ENCODE measurements around the gene NLRP14. TPM values are rescaled to one million over a fixed set of nuclear protein-coding genes. Genes with fewer than 3 reads are reported as not detected.

The NLRP14 gene
- total RNA-seq, 1 donor from 2014 or later = 0.51 TPM

- H3K4me3 Mint-ChIP-seq = no peak overlapping the region
- peaks cover 6% of the 10 kb centered on the region for H3K4me1 Mint-ChIP-seq
- H3K9me3 Mint-ChIP-seq = peaks cover 7% of the 10 kb centered on the region
- TF ChIP-seq CTCF (conservative IDR thresholded peaks at IDR 0.05) = no peak
- H3K36me3 Mint-ChIP-seq (ENCODE audit: low read depth) = no peaks in the 10 kb centered on the region
- no peak for DNase-seq (ENCODE audit: low read depth, low spot score)
- H3K27ac Mint-ChIP-seq (ENCODE audit: unreplicated experiment) = no peak overlapping the region
- peaks cover 3% of the 10 kb centered on the region for H3K27me3 Mint-ChIP-seq (ENCODE audit: low read depth)
Measured at GRCh38 chr11:7077101-7077500, 56.8 kb downstream of the NLRP14 start.

GRCh38 chr11:7079545-7080135, 59.4 kb downstream of the NLRP14 start:
- H3K4me3 Mint-ChIP-seq = no peak overlapping the region
- H3K27ac Mint-ChIP-seq (ENCODE audit: unreplicated experiment) = no peak overlapping the region
- no peaks in the 10 kb centered on the region for H3K4me1 Mint-ChIP-seq
- H3K36me3 Mint-ChIP-seq (ENCODE audit: low read depth) = no peaks in the 10 kb centered on the region
- no peak for DNase-seq (ENCODE audit: low read depth, low spot score)
- H3K27me3 Mint-ChIP-seq (ENCODE audit: low read depth) = peaks cover 3% of the 10 kb centered on the region
- peaks cover 7% of the 10 kb centered on the region for H3K9me3 Mint-ChIP-seq
- no peak for TF ChIP-seq CTCF (conservative IDR thresholded peaks at IDR 0.05)

- Mint-ChIP-seq H3K27me3 (ENCODE audit: low read depth) (no peaks in the 10 kb centered on the region), H3K4me3 (no peak overlapping the region), H3K27ac (ENCODE audit: unreplicated experiment) (no peak overlapping the region), H3K4me1 (no peaks in the 10 kb centered on the region), H3K9me3 (peaks cover 7% of the 10 kb centered on the region), H3K36me3 (ENCODE audit: low read depth) (no peaks in the 10 kb centered on the region)
- DNase-seq (ENCODE audit: low read depth, low spot score) = no peak
- no peak for TF ChIP-seq CTCF (conservative IDR thresholded peaks at IDR 0.05)
Measured at GRCh38 chr11:7080900-7081299, 60.6 kb downstream of the NLRP14 start.

- Mint-ChIP-seq H3K9me3 (peaks cover 7% of the 10 kb centered on the region), H3K4me1 (no peaks in the 10 kb centered on the region), H3K27ac (ENCODE audit: unreplicated experiment) (no peak overlapping the region), H3K27me3 (ENCODE audit: low read depth) (no peaks in the 10 kb centered on the region), H3K4me3 (no peak overlapping the region), H3K36me3 (ENCODE audit: low read depth) (no peaks in the 10 kb centered on the region)
- DNase-seq (ENCODE audit: low read depth, low spot score) = no peak
- no peak for TF ChIP-seq CTCF (conservative IDR thresholded peaks at IDR 0.05)
Measured at GRCh38 chr11:7081441-7081840, 61.2 kb downstream of the NLRP14 start.

GRCh38 chr11:7088921-7089320, 68.6 kb downstream of the NLRP14 start, which contains the start of gene RBMXL2:
Gene RBMXL2 (plus strand): TSS chr11:7088998. CDS start chr11:7089121, 123 bp downstream.
- H3K27me3 Mint-ChIP-seq (ENCODE audit: low read depth) = peaks cover 22% of the 10 kb centered on the region
- no peak within 1 kb of the TSS for H3K27ac Mint-ChIP-seq (ENCODE audit: unreplicated experiment)
- H3K9me3 Mint-ChIP-seq = no peaks in the 10 kb centered on the region
- H3K4me1 Mint-ChIP-seq = no peaks in the 10 kb centered on the region
- H3K4me3 Mint-ChIP-seq = no peak within 1 kb of the TSS
- H3K36me3 Mint-ChIP-seq (ENCODE audit: low read depth) = no peaks in the 10 kb centered on the region
- no peak for DNase-seq (ENCODE audit: low read depth, low spot score)
- TF ChIP-seq CTCF (conservative IDR thresholded peaks at IDR 0.05) = no peak

Measured in neural crest cell (in vitro differentiated cells).